Esophagus muscularis mucosa (tissue), 4 donors: ENCODE results near the gene ETV4. TPM values are rescaled to one million over a fixed set of nuclear protein-coding genes. Genes with fewer than 3 reads are reported as not detected.

ENCODE experiments used
- DNase-seq: peaks from one replicate; pipeline ENCODE4 v3.0.0-alpha.2; 2017; ENCODE audit errors: extremely low spot score
- H3K27ac ChIP-seq, 4 donors: fragments of 200-600 bp; sonication (generic); replicated peaks in 1 of 4; 1 replicate in 3 of 4; 2 replicates in 1 of 4; pipeline ENCODE4 v1.5.1; 2016 to 2019; ENCODE audit warnings: mild to moderate bottlenecking in 1 of 4
- H3K27me3 ChIP-seq, 4 donors: fragments of 200-600 bp; sonication (generic); one replicate each; pipeline versions ENCODE4 v1.5.1 to v1.6.0; 2016 to 2019
- H3K36me3 ChIP-seq, 4 donors: fragments of 200-600 bp; sonication (generic); one replicate each; pipeline ENCODE4 v1.5.1; 2016 to 2019
- H3K4me1 ChIP-seq, 4 donors: fragments of 200-600 bp; sonication (generic); one replicate each; pipeline ENCODE4 v1.5.1; 2016 to 2019
- H3K4me3 ChIP-seq, 4 donors: fragments of 200-600 bp; sonication (generic); 1 replicate in 2 of 4; 2 replicates in 2 of 4; pipeline ENCODE4 v1.5.1; 2016 to 2019; ENCODE audit warnings: mild to moderate bottlenecking in 4 of 4, moderate library complexity in 1 of 4
- H3K9me3 ChIP-seq, 4 donors: fragments of 200-600 bp; sonication (generic); 1 replicate in 3 of 4; 2 replicates in 1 of 4; pipeline ENCODE4 v1.5.1; 2016 to 2019
- EP300 ChIP-seq: sonication (generic); formaldehyde crosslinking; IDR thresholded peaks from one replicate; pipeline ENCODE4 v1.6.1; 2017; ENCODE audit warnings: antibody characterized with exemption
- POLR2A ChIP-seq: fragments of 450-650 bp; IDR thresholded peaks from one replicate; pipeline ENCODE4 v1.6.1; 2017; ENCODE audit warnings: antibody characterized with exemption, moderate library complexity, mild to moderate bottlenecking, low read depth
- POLR2AphosphoS5 ChIP-seq, 2 donors: sonication (generic); formaldehyde crosslinking; IDR thresholded peaks; one replicate each; pipeline ENCODE4 v1.6.1; 2017; ENCODE audit warnings: antibody characterized with exemption in 2 of 2
- WGBS: methylation state at CpG from one replicate; pipeline ENCODE4 v1.1.5; 2018; 5-methylcytosine and 5-hydroxymethylcytosine counted together
- intact Hi-C: fragments of 100-400 bp; cut with DNase I; formaldehyde crosslinking; loops from one replicate; pipeline ENCODE4 v1.15.1; 2023
- total RNA-seq, 4 donors: library from RNA; depleted of rRNA; stranded (reverse); fragments of >200 nt; gene quantifications; one replicate each; pipeline versions ENCODE4 v1.1.0 to v1.2.1, GENCODE V29; 2016
- TF ChIP-seq, protein P1 (sequence below), 3 experiments: fragments of 200-600 bp in 2 of 3; fragments of 450-650 bp in 1 of 3; sonication (generic) in 2 of 3; IDR thresholded peaks; one replicate each; pipeline ENCODE4 v1.5.1; 2017 to 2019; ENCODE audit warnings: antibody characterized with exemption in 3 of 3, mild to moderate bottlenecking in 2 of 3, moderate library complexity in 1 of 3

ETV4 gene
- total RNA-seq, 4 donors from 2014 or later: 0.19 to 1.3 (median 0.83) TPM; not detected in 1

DNA sequence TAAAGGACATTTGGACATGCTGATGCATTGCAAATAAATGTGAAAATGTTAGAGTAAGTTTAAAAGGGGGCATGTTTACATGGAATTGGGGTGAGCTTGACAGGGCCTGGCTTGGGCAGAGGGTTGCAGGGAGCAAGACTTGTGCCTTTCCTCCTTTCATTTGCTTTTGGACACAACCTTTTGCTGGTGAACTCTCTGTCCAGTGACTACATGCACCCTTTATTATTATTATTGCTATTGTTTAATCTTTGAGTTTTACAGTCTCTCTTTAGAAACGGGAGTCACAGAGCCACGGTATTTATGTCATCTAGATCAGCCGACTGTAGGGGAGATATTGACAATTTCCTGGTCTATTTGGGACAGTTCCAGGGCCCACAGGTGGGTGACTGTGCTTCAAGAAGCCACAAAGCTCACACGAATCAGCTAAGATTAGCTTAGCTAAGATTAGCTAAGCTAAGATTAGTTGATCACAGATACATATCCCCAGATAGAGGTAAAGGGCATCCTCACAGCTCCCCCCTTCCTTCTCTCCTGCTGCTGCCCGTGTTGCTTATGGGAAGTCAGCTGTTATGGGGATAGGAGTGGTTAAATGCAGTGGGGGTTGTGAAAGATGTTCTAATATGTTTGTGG, 28.9 kb upstream of the ETV4 start:
- no peak overlapping the region for H3K27ac ChIP-seq
- WGBS: 56% methylated on average over 5 of the region's 5 CpGs
- peaks cover 17 to 29% (median 25%) of the 10 kb centered on the region in 4 donors for H3K4me1 ChIP-seq
- intact Hi-C loops: loop anchor here (5.0 kb wide), 1 partner anchor 187 kb away; no protein-coding TSS in a partner anchor
- DNase-seq: no peak
- H3K36me3 ChIP-seq: no peaks in the 10 kb centered on the region
- TF ChIP-seq EP300 (no peak), POLR2A (no peak), POLR2AphosphoS5 (IDR thresholded peaks at IDR 0.05) (no peak)
- TF ChIP-seq, protein P1, sequence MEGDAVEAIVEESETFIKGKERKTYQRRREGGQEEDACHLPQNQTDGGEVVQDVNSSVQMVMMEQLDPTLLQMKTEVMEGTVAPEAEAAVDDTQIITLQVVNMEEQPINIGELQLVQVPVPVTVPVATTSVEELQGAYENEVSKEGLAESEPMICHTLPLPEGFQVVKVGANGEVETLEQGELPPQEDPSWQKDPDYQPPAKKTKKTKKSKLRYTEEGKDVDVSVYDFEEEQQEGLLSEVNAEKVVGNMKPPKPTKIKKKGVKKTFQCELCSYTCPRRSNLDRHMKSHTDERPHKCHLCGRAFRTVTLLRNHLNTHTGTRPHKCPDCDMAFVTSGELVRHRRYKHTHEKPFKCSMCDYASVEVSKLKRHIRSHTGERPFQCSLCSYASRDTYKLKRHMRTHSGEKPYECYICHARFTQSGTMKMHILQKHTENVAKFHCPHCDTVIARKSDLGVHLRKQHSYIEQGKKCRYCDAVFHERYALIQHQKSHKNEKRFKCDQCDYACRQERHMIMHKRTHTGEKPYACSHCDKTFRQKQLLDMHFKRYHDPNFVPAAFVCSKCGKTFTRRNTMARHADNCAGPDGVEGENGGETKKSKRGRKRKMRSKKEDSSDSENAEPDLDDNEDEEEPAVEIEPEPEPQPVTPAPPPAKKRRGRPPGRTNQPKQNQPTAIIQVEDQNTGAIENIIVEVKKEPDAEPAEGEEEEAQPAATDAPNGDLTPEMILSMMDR (IDR thresholded peaks at IDR 0.05): no peak
- H3K27me3 ChIP-seq: no peaks in the 10 kb centered on the region
- no peaks in the 10 kb centered on the region for H3K9me3 ChIP-seq
- H3K4me3 ChIP-seq: no peak overlapping the region

GRCh38 chr17:43574348-43574747, 28.2 kb upstream of the ETV4 start:
- intact Hi-C loops: no loop called here
- WGBS: 87% methylated on average over 13 of the region's 13 CpGs

DNA sequence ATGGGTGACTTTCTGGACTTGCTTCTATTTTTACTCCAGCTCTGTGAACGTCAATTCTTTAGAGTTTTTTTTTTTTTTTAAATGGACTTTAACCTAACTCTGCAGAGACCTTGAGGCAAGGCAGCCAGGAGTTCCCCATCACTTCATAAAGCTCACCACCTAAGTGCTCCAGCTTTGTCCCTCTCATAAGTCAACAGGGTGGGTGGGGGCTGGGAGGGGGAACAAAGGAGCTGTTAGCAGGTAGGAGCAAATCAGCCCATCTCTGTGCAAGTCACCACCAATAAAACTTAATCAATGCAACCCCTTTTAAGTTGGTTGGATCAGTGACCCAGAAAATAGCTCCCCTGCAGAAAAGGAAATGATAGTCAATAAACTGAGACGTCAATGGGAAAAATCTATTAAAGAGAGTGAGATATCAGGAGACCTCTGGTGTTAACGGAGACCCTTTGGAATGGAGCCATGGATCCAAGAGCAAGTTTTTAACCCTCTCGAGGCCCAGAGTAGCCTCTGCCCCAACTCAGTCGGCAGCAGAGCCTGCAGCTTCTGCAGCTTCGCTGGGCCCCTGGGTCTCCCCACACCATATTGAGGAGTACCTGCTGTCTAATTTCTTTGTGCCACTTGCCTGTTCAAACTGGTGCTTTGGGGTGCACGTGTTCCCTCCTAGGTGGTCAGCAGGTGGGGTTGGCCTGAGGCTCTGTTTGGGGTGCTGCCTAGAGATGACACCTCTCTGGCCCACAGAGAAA, 27.6 kb upstream of the ETV4 start:
- WGBS: 55% methylated on average over 7 of the region's 7 CpGs
- Histone ChIP-seq H3K27me3 (no peaks in the 10 kb centered on the region), H3K4me3 (no peak overlapping the region), H3K9me3 (no peaks in the 10 kb centered on the region), H3K4me1 (peaks cover 12 to 20% (median 16%) of the 10 kb centered on the region in 4 donors), H3K27ac (no peak overlapping the region), H3K36me3 (no peaks in the 10 kb centered on the region)
- intact Hi-C loops: no loop called here
- no peak for DNase-seq
- TF ChIP-seq POLR2AphosphoS5 (IDR thresholded peaks at IDR 0.05): no peak
- TF ChIP-seq, protein P1 (IDR thresholded peaks at IDR 0.05): no peak
- no peak for TF ChIP-seq EP300
- TF ChIP-seq POLR2A: no peak

More at GRCh38 chr17:43574348-43574747, 28.2 kb upstream of the ETV4 start:
- DNase-seq: no peak
- Histone ChIP-seq H3K4me3 (no peak overlapping the region), H3K9me3 (no peaks in the 10 kb centered on the region), H3K4me1 (peaks cover 17 to 26% (median 22%) of the 10 kb centered on the region in 4 donors), H3K27me3 (no peaks in the 10 kb centered on the region), H3K36me3 (no peaks in the 10 kb centered on the region), H3K27ac (no peak overlapping the region)
- TF ChIP-seq POLR2A (no peak), POLR2AphosphoS5 (IDR thresholded peaks at IDR 0.05) (no peak), EP300 (no peak)
- TF ChIP-seq, protein P1 (IDR thresholded peaks at IDR 0.05): no peak

- no peak overlapping the region for H3K4me3 ChIP-seq
- no peak for DNase-seq
- H3K27ac ChIP-seq: no peak overlapping the region
- WGBS: 85% methylated on average over 5 of the region's 5 CpGs
- TF ChIP-seq POLR2A (no peak), POLR2AphosphoS5 (IDR thresholded peaks at IDR 0.05) (no peak), EP300 (no peak)
- TF ChIP-seq, protein P1 (IDR thresholded peaks at IDR 0.05): no peak
- H3K27me3 ChIP-seq: no peaks in the 10 kb centered on the region
- H3K36me3 ChIP-seq: no peaks in the 10 kb centered on the region
- intact Hi-C loops: no loop called here
- H3K4me1 ChIP-seq: peaks cover 2 to 8% (median 7%) of the 10 kb centered on the region in 4 donors
- H3K9me3 ChIP-seq: no peaks in the 10 kb centered on the region
Measured at GRCh38 chr17:43572368-43572980, 26.3 kb upstream of the ETV4 start.
